Activated CD4-positive, CD25-positive, alpha-beta regulatory T cell treated with anti-CD3 and anti-CD28 coated beads, Interleukin-2, amount 50 U/mL, for 72 hours (primary cell): ENCODE measurements around the gene PLAGL1.

ENCODE experiments used
- DNase-seq: peaks from one replicate; pipeline ENCODE4 v3.0.0; 2021

Gene PLAGL1

DNA sequence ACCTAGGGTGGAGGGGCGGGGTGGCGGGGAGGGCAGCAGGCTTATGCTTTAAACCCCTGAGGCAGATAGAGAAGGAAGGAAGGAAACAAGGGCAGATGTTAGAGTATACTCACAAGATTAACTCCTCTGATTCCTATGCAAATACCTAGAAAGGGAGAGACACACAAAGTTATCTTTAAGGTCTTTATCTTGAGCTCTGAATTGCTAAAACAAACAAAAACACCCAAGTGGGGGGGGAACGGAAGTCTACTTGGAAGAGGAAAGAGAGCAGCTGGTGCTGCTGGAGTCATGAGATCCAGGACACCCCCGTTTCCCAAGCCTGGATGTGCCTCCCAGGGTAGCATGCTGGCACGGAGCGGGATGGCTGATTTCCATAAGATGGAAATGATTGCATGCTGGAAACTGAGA is 43.4 kb downstream of the PLAGL1 start:
- DNase-seq, result no peak

DNA sequence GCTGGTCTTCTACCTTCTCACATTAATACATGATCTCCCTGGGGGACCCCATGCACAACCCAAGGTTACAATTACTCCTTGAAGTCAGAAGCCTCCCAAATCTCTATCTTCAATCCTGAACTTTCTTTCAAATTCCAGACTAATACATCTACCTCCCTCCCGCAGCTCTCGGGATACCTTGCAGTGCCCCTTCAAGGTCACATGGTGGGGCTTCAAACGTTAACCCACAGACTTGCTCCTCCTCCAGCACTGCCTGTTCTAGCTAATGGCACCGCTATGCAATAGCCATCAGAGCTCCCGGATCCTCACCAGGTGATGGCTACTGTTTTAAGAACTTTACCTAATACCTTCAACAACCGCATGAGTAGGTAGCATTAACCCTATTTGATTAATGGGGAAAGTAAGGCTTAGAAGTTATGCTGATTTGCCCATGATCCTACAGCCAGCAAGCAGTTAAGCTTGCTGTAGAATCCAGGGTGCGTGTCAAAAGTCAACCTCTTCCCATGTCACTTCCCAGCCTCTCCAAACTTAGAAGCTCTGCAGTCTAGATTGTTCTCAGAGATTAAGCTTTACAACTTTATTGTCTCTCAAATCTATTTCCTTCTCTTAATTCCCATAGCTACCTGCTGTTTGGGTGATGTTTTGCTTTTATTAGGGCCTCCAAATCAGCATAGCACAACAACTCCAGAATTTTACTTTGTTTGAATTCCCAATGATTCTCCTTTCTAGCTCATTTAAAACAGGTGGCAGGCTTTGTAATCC is 44.7 kb downstream of the PLAGL1 start:
- no peak for DNase-seq

DNA sequence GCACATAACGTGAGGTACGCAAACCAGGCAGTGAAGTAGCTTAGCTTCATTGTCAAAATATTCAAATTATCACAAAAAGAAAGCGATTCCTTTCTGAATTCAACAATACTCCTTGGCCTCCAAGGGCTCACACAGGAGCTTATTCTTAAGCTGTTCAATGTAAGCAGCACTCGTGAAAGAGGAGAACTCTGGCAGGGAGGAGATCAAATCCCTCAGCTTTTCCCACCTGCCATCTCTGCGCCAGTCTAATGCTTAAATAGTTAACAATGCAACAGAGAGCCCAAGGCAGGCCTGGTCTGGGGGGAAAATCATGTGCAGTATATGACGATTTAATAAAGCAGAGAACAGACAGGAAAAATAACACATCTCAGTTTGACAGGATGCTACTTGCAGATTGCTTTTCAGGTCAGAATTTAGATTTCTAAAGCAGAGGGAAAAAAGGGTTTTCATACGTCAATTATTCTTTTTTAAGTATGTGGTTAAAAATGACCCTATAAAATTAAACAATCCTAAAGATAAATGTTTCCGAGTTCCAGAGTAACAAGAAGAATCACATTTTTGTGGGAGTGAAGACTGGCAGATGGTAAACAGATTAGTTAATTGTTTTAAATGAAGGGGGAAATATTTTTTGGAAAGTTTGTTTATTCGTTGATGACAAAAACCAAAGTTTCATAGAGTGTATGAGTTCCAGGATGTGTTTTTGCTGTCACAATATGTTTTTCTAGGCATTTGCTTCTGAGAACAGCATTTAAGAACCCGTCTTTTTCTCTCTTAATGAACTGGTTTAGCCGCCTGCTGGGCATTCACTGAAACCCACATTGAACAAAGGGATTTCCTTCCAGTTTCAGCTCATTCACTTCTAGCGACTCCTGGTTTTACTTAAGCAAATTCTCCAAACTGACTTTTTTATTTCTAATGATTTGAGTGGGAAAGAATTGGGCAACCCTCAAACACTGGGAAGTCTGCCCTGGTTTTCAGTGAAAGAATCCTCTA is 45.9 kb downstream of the PLAGL1 start:
- DNase-seq, result no peak

DNA sequence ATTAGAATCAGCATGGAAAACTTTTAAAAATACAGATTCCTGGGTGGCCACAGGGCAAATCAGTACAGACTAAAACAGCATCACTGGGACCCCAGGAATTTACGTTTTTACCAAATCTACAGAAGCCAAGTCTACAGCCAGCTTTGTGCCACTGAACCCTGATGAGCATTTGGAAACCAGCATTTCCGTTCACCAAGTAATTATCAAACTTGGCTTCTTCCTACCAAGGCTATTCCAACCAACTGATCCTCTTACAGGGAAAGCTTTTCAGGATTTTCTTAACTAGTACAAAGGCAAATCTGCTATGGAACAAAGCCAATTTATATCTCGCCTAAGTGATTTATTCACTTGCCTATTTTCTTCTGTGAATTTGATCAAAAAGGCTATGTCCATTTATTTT is 47.0 kb downstream of the PLAGL1 start:
- DNase-seq, result no peak

DNA sequence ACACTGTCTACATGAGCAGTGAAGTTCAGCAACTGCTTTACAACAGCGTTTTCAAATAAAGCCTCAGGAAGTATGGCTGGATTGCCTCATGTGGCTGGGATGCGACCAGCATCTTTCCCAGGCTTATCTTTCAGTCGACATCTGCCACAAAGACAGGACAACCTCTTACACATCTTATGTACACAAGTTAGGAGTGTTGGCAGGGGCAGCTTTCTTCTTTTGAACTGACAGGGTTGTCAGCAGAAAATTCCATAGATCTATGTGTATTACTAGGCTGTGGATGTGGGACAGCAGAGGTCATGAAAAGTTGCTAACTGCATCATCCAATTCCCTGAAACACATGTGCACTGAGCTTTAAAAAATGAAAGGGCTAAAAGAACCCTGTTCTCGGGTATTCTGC is 48.1 kb downstream of the PLAGL1 start:
- DNase-seq, result no peak

DNA sequence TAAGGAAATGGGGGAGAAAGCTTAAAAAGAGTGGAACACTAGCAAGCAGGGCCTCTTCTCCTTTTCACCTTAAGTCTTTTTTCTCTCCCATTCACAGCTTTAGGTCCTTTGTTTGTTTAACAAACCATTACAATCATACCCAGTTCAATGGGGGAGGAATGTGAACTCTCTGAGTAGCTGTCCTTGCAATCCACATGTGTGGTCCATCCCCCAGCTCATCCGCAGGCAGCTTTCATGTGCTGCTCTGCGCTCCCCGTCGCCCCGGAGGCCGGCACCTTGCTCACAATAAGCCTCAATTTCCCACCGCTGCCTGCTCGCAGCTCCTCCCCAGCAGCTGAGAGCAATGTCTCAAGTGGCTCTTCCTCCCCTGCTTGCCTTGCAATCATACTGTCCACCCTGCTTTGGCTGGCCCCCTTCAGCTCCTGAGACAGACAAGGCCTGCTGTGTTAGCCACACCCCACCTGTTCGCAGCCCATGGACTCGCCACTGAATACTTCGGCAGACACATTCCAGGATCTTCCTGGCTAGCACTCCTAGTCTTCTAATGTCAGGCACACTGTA is 49.1 kb downstream of the PLAGL1 start:
- no peak for DNase-seq

- no peak for DNase-seq
Observed at GRCh38 chr6:143957679-143958274, 50.3 kb downstream of the PLAGL1 start.

- no peak for DNase-seq
Observed at GRCh38 chr6:143955971-143956370, 52.1 kb downstream of the PLAGL1 start.

- no peak for DNase-seq
Observed at GRCh38 chr6:143953922-143954321, 54.1 kb downstream of the PLAGL1 start.

DNA sequence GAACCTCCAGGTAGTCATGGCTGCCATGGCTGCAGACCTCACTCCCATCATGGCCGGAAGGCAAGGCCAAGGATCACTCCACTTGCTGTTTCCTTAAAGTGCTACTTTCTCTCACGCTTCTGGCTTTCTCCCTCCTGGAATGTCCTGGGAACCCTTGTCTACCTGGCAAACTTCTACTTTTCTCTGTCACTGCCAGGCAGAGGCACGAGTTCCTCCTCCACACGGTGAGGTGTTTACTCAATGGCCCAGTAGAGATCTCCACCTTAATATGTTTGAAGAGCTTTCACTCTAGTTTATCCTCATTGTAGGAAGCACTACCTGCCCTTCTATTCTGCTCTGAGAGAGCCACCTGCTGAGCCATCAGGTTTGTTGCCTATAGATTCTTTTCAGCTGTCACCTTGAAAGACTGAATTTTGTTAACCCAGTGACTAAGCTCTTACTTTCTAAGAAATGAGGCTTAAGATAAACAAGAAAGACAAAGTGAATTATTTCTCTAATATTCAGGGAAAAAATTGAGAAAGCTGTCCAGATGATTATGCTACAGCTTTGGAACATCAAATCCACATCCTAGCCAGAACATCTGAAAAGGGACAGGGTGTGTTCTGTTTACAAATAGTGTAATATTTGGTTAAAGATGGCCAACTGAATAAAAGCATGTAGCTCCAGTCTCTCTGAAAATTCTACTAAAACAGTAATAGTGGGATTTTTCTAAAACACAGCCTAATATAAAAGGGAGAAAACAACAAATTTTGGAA is 54.9 kb downstream of the PLAGL1 start:
- DNase-seq, result no peak

GRCh38 chr6:143952060-143952778 is 55.8 kb downstream of the PLAGL1 start:
- no peak for DNase-seq

- DNase-seq, result no peak
Observed at GRCh38 chr6:143950875-143951274, 57.2 kb downstream of the PLAGL1 start.

DNA sequence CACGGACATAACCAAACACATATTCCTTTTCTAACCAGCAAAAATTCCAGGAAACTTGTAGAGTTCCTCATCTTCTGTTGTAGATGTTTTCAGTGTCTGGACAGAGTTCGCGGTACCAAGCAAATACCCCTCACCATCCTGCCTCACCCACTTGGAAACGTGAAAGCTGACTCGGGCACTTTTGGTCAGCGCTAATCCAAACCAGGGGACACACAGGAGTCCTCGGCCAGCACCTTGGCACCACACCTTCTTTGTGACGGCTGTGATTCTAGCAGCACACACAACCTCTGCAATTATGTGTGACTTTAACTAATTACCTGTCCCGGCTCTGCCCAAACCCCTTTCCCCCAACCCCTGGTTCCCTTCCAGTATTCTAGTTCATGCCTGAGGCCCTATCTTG is 58.1 kb downstream of the PLAGL1 start:
- DNase-seq, result no peak

- DNase-seq, result no peak
Observed at GRCh38 chr6:143949535-143949934, 58.5 kb downstream of the PLAGL1 start.

DNA sequence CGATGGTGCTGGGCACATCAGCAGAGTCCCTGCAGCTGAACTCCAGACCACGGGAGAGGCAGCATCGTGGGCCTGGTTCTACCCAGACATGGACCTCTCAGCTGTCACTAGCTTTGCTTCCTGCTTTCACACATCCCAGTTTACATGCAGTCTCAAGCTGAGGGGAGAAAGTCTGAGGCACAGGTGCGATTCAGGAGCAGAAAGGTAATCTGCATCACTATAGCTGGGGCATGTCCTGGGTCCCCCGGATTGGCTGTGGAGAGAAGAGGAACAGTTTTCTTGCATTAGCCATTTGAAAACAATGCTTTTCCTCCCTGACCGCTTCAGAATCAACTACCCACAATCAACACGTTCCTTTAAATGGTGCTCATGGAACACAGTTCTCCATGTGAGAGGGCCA is 59.9 kb downstream of the PLAGL1 start:
- DNase-seq, result no peak

- DNase-seq, result peak; percentile 40
Observed at GRCh38 chr6:143941852-143942627, 66.0 kb downstream of the PLAGL1 start.

DNA sequence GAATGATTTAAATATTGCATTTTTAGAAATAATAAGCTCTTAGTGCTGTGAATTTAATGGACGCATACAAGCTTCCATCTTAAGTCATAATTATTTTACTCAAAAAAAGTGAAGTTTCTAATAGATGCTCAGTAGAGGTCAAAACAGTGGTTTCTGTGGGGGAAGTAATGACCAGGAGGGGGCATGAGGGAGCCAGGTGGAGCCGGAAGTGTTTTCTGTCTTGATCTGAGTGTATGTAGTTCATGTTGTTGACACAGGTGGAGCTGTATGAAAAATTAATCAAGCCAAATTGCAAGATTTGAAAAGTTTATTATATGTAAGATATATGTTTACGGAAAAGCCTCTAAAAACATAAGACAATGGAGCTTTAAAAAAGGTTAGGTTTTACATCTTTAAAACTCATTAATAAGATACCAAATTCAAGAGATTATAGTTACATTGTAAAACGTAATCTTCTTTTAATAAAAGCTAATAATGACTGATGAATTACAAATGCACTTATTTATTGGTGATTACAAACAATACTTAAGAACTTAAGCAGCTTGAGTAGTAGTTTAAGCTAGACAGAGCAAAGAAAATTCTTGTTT is 68.0 kb downstream of the PLAGL1 start:
- peak; percentile 37 for DNase-seq

DNA sequence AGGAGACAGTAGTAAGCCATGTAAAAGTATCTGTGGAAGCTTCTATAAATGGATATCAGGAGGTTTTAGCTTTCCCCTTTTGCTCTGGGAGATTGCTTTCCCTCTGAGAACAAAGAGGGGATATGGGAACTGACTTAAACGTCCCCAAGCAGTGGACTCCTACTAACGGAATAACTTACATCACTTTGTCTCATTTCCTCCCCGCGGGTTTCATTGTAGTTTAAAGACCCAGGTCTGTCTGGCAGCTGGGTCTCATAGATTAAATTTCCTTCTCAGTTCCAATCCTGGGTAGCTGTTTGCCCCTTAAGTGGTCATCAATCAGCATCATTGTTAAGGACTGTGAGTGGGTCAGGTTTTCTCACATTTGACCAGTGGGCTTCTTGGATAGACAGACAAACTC is 68.7 kb downstream of the PLAGL1 start:
- DNase-seq, result no peak

DNA sequence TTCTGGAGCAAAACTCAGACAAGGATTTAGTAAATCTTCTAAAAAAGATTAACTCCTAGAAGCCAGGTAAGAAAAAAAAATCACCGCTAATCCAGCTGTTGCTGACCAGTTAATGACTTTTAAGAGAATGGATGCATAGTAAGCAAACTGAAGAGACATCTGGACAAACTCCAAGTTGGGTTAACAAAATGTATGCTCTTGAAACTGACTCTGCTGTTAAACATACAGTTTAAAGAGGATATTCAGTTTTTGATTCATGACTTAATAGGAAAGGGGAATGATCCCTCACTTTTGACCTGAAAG is 70.4 kb downstream of the PLAGL1 start:
- no peak for DNase-seq

- no peak for DNase-seq
Observed at GRCh38 chr6:143936778-143937667, 71.0 kb downstream of the PLAGL1 start.
